H1 (cell line): ENCODE measurements around the gene FERMT2. TPM values are rescaled to one million over a fixed set of nuclear protein-coding genes. Genes with fewer than 3 reads are reported as not detected.

ENCODE experiments used
- CTCF ChIA-PET: fragments of 300-600 bp; sonication (Branson Sonifier 250); formaldehyde crosslinking; loops from one replicate; lab custom pipeline; 2021; ENCODE audit not compliant: partially characterized antibody; lab: Charles Lee
- POLR2A ChIA-PET: fragments of 300-600 bp; sonication (Branson Sonifier 250); formaldehyde crosslinking; loops from one replicate; lab custom pipeline; 2021; ENCODE audit warnings: inconsistent platforms; ENCODE audit not compliant: partially characterized antibody; lab: Charles Lee
- DNase-seq, 2 experiments: peaks; one replicate each; pipeline versions ENCODE4 v3.0.0 to v3.0.0-alpha.2; 2010 to 2022; ENCODE audit warnings: low spot score in 2 of 2, low read depth in 1 of 2, mixed read lengths in 1 of 2
- FAIRE-seq: peaks from 2 replicates; lab custom pipeline; 2011; peaks lifted over from hg19 to GRCh38; lab: Jason Lieb, UNC
- H2AFZ ChIP-seq: 2 replicates; pipeline ENCODE4 v1.8.1; 2012; ENCODE audit warnings: low read length, inconsistent platforms
- H2AK5ac ChIP-seq: 2 replicates; pipeline ENCODE4 v1.6.1; 2013; ENCODE audit warnings: low read depth, low read length
- H2BK120ac ChIP-seq: replicated peaks from 2 replicates; pipeline ENCODE3; 2013; ENCODE audit warnings: low read depth, low read length, inconsistent platforms
- H2BK12ac ChIP-seq: 2 replicates; pipeline ENCODE4 v1.6.1; 2013; ENCODE audit warnings: low read depth, low read length
- H2BK15ac ChIP-seq: 2 replicates; pipeline ENCODE4 v1.6.1; 2013; ENCODE audit warnings: low read length
- H2BK20ac ChIP-seq: 2 replicates; pipeline ENCODE4 v1.6.1; 2013; ENCODE audit warnings: low read length
- H2BK5ac ChIP-seq: 2 replicates; pipeline ENCODE4 v1.6.1; 2013; ENCODE audit warnings: low read depth, low read length
- H3K14ac ChIP-seq: 2 replicates; pipeline ENCODE4 v1.6.1; 2013; ENCODE audit warnings: inconsistent platforms; ENCODE audit not compliant: insufficient read length
- H3K18ac ChIP-seq: 2 replicates; pipeline ENCODE4 v1.6.1; 2013; ENCODE audit warnings: low read length; ENCODE audit errors: extremely low read depth
- H3K23ac ChIP-seq: 2 replicates; pipeline ENCODE4 v1.6.1; 2013; ENCODE audit warnings: inconsistent platforms; ENCODE audit not compliant: insufficient read length
- H3K23me2 ChIP-seq: 2 replicates; pipeline ENCODE4 v1.6.1; 2013; ENCODE audit warnings: low read depth, low read length
- H3K27ac ChIP-seq: 2 replicates; pipeline ENCODE4 v1.6.1; 2011; ENCODE audit warnings: low read depth, low read length, inconsistent platforms
- H3K27me3 ChIP-seq, 4 experiments: replicated peaks in 1 of 4; 1 replicate in 1 of 4; 2 replicates in 3 of 4; pipeline versions ENCODE4 v1.6.1 to v1.8.1; 2011 to 2013; ENCODE audit warnings: low read length in 3 of 4, mild to moderate bottlenecking in 3 of 4, inconsistent platforms in 2 of 4, mixed read lengths in 2 of 4, moderate library complexity in 1 of 4; ENCODE audit not compliant: control insufficient read depth in 3 of 4, insufficient read depth in 3 of 4; ENCODE audit errors: extremely low read depth in 1 of 4
- H3K36me3 ChIP-seq, 4 experiments: 2 replicates each; pipeline versions ENCODE4 v1.6.1 to v1.8.1; 2011 to 2013; ENCODE audit warnings: mild to moderate bottlenecking in 4 of 4, low read length in 3 of 4, moderate library complexity in 2 of 4, control low read depth in 1 of 4, inconsistent platforms in 1 of 4; ENCODE audit not compliant: insufficient read depth in 4 of 4, control insufficient read depth in 2 of 4
- H3K4ac ChIP-seq: replicated peaks from 2 replicates; pipeline ENCODE3; 2013; ENCODE audit warnings: low read length, low read depth, mixed read lengths, inconsistent platforms; ENCODE audit not compliant: insufficient read length
- H3K4me1 ChIP-seq, 4 experiments: replicated peaks in 1 of 4; 1 replicate in 1 of 4; 2 replicates in 3 of 4; pipeline versions ENCODE4 v1.6.1 to v1.8.1; 2011 to 2013; ENCODE audit warnings: low read length in 3 of 4, inconsistent platforms in 2 of 4, mixed read lengths in 1 of 4; ENCODE audit not compliant: insufficient read depth in 4 of 4, control insufficient read depth in 3 of 4
- H3K4me2 ChIP-seq, 2 experiments: 2 replicates each; pipeline versions ENCODE4 v1.6.1 to v1.8.1; 2011 to 2013; ENCODE audit warnings: low read depth in 2 of 2, low read length in 2 of 2, control low read depth in 1 of 2, inconsistent platforms in 1 of 2, mild to moderate bottlenecking in 1 of 2; ENCODE audit not compliant: insufficient read depth in 1 of 2
- H3K4me3 ChIP-seq, 4 experiments: fragments of 200-600, 300-600 bp in 1 of 4; sonication (generic), shearing (Covaris generic), sonication (Bioruptor Twin) in 1 of 4; 2 replicates each; pipeline versions ENCODE4 v1.5.1 to v1.8.1; 2011 to 2016; ENCODE audit warnings: low read length in 4 of 4, low read depth in 3 of 4, control low read depth in 2 of 4, inconsistent platforms in 2 of 4, mild to moderate bottlenecking in 2 of 4, mixed read lengths in 1 of 4, moderate library complexity in 1 of 4; ENCODE audit not compliant: insufficient read depth in 2 of 4; ENCODE audit errors: extremely low read depth in 1 of 4
- H3K56ac ChIP-seq: replicated peaks from 2 replicates; pipeline ENCODE3; 2013; ENCODE audit warnings: low read depth, mild to moderate bottlenecking, mixed read lengths, low read length, inconsistent platforms; ENCODE audit not compliant: insufficient read length
- H3K79me1 ChIP-seq: 2 replicates; pipeline ENCODE4 v1.6.1; 2013; ENCODE audit warnings: low read depth, low read length, control low read depth
- H3K79me2 ChIP-seq, 2 experiments: 2 replicates each; pipeline versions ENCODE4 v1.6.1 to v1.8.1; 2012 to 2013; ENCODE audit warnings: low read length in 2 of 2, mild to moderate bottlenecking in 2 of 2, inconsistent platforms in 1 of 2; ENCODE audit not compliant: insufficient read depth in 2 of 2, control insufficient read depth in 1 of 2
- H3K9ac ChIP-seq, 4 experiments: replicated peaks in 1 of 4; 1 replicate in 1 of 4; 2 replicates in 3 of 4; pipeline versions ENCODE4 v1.6.1 to v1.8.1; 2011 to 2013; ENCODE audit warnings: low read depth in 3 of 4, low read length in 3 of 4, control low read depth in 2 of 4, mild to moderate bottlenecking in 2 of 4, moderate library complexity in 2 of 4, inconsistent platforms in 1 of 4; ENCODE audit errors: extremely low read depth in 1 of 4
- H3K9me3 ChIP-seq, 2 experiments: 2 replicates each; pipeline versions ENCODE4 v1.6.1 to v1.8.1; 2012 to 2013; ENCODE audit warnings: mild to moderate bottlenecking in 2 of 2, moderate library complexity in 2 of 2, control low read depth in 1 of 2, inconsistent platforms in 1 of 2, low read depth in 1 of 2, low read length in 1 of 2, mixed read lengths in 1 of 2; ENCODE audit not compliant: insufficient read depth in 2 of 2
- H4K20me1 ChIP-seq, 2 experiments: replicated peaks in 1 of 2; 2 replicates each; pipeline versions ENCODE3 to v1.8.1; 2011 to 2013; ENCODE audit warnings: inconsistent platforms in 2 of 2, low read length in 2 of 2, mild to moderate bottlenecking in 1 of 2; ENCODE audit not compliant: insufficient read depth in 2 of 2, control insufficient read depth in 1 of 2
- H4K5ac ChIP-seq: 2 replicates; pipeline ENCODE4 v1.6.1; 2013; ENCODE audit warnings: low read length, low read depth, mixed read lengths, inconsistent platforms; ENCODE audit not compliant: insufficient read length
- H4K8ac ChIP-seq: 2 replicates; pipeline ENCODE4 v1.8.0; 2013; ENCODE audit warnings: mild to moderate bottlenecking, moderate library complexity, low read length, inconsistent platforms; ENCODE audit not compliant: insufficient read depth; ENCODE audit errors: extremely low read depth
- H4K91ac ChIP-seq: replicated peaks from 2 replicates; pipeline ENCODE3; 2013; ENCODE audit warnings: low read length, mixed read lengths, inconsistent platforms; ENCODE audit not compliant: insufficient read length
- CBX8 ChIP-seq: fragments of 300-800, 300-1000 bp; sonication (generic); IDR thresholded peaks from 2 replicates; pipeline ENCODE4 v1.7.1; 2016; ENCODE audit warnings: low read depth, low read length, borderline replicate concordance
- CHD2 ChIP-seq: IDR thresholded peaks from 2 replicates; pipeline ENCODE4 v1.6.1; 2012; ENCODE audit warnings: low read length, improper control_type of control experiment
- CTCF ChIP-seq, 3 experiments: IDR thresholded peaks; 1 replicate in 2 of 3; 2 replicates in 1 of 3; pipeline versions ENCODE4 v1.5.1 to v1.6.1; 2011; ENCODE audit warnings: low read length in 3 of 3, mild to moderate bottlenecking in 3 of 3, inconsistent platforms in 2 of 3, low read depth in 1 of 3, moderate library complexity in 1 of 3; ENCODE audit not compliant: insufficient read depth in 1 of 3; ENCODE audit errors: control extremely low read depth in 1 of 3
- EGR1 ChIP-seq: IDR thresholded peaks from 2 replicates; pipeline ENCODE4 v1.6.1; 2011; ENCODE audit warnings: low read depth, low read length, borderline replicate concordance
- GABPA ChIP-seq: IDR thresholded peaks from 2 replicates; pipeline ENCODE4 v1.6.1; 2011; ENCODE audit warnings: mild to moderate bottlenecking, low read length, moderate library complexity, borderline replicate concordance; ENCODE audit not compliant: insufficient read depth
- GTF2F1 ChIP-seq: IDR thresholded peaks from 2 replicates; pipeline ENCODE4 v1.6.1; 2012; ENCODE audit warnings: low read depth, low read length, improper control_type of control experiment, borderline replicate concordance
- JUND ChIP-seq: IDR thresholded peaks from 2 replicates; pipeline ENCODE4 v1.6.1; 2011; ENCODE audit warnings: mild to moderate bottlenecking, improper control_type of control experiment, low read length
- RAD21 ChIP-seq, 2 experiments: IDR thresholded peaks in 1 of 2; conservative IDR thresholded peaks in 1 of 2; 2 replicates each; pipeline ENCODE4 v1.6.1; 2011; ENCODE audit warnings: low read depth in 2 of 2, low read length in 2 of 2, improper control_type of control experiment in 1 of 2, inconsistent platforms in 1 of 2, mild to moderate bottlenecking in 1 of 2, moderate library complexity in 1 of 2
- RBBP5 ChIP-seq: IDR thresholded peaks from 2 replicates; pipeline ENCODE4 v1.7.1; 2012; ENCODE audit warnings: low read depth, mild to moderate bottlenecking, inconsistent platforms, low read length, moderate library complexity, borderline replicate concordance
- RFX5 ChIP-seq: IDR thresholded peaks from 2 replicates; pipeline ENCODE4 v1.6.1; 2011; ENCODE audit warnings: low read depth, low read length, improper control_type of control experiment, borderline replicate concordance
- SP1 ChIP-seq: IDR thresholded peaks from 2 replicates; pipeline ENCODE4 v1.6.1; 2011; ENCODE audit warnings: low read depth, low read length
- TCF12 ChIP-seq: IDR thresholded peaks from 2 replicates; pipeline ENCODE4 v1.6.1; 2011; ENCODE audit warnings: low read depth, mild to moderate bottlenecking, low read length
- WGBS, 2 experiments: shearing (Covaris generic) in 1 of 2; methylation state at CpG; one replicate each; pipeline versions ENCODE4 v1.1.6 to v1.1.7; 2013 to 2015; ENCODE audit warnings: low lambda C conversion rate in 2 of 2, mixed read lengths in 2 of 2, inconsistent platforms in 1 of 2, low coverage in 1 of 2, missing lambda C conversion rate in 1 of 2; ENCODE audit not compliant: insufficient replicate concordance in 2 of 2, insufficient coverage in 1 of 2, insufficient read length in 1 of 2; ENCODE audit errors: extremely low coverage in 1 of 2, missing lambda C conversion rate in 1 of 2; 5-methylcytosine and 5-hydroxymethylcytosine counted together
- polyA plus RNA-seq, 7 experiments: library from polyadenylated mRNA; depleted of rRNA in 3 of 7; stranded (reverse) in 5 of 7; unstranded in 2 of 7; fragments of >200 nt in 5 of 7; fragments of 200-250 nt in 2 of 7; gene quantifications; 1 replicate in 5 of 7; 2 replicates in 1 of 7; 4 replicates in 1 of 7; pipeline versions ENCODE4 v1.2.1 to v1.2.3, GENCODE V29; 2011 to 2013; ENCODE audit warnings: missing spikeins in 2 of 7, mixed read lengths in 2 of 7
- total RNA-seq: library from RNA; stranded (reverse); fragmentation: NEBNext Ultra II Directional; extraction: Animal tissue kit (Norgen Biotek cat#: 25700); gene quantifications from 2 replicates; pipeline ENCODE4 v1.2.1, GENCODE V29; 2021

Gene FERMT2
- total and polyA plus RNA-seq, 2 of the 8 experiments (the other 6 are each of a cell fraction or from before 2014, with no cell fraction given), result 53.3 to 142 TPM

DNA sequence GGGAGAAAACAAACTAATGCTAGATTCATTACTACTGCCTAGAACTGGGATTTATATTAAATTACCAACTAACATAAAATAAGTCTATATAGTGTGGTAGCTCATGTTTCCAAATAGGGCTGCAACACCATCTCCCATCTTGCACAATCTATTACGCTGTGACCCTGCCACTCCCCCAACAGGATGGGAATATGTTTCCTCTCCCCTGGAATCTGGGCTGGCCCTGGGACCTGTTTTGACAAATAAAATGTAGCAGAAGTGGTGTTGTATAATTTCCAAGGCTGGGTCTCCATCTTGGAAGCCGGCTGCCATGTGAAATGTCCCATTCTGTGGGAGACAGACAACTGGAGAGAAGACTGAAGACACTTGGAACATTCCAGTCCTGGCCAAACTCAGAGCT lies 45.6 kb upstream of the FERMT2 start:
- no peak overlapping the region for H2BK20ac ChIP-seq
- no peaks in the 10 kb centered on the region for H3K27me3 ChIP-seq
- no peak overlapping the region for H3K56ac ChIP-seq
- no peaks in the 10 kb centered on the region for H3K79me1 ChIP-seq
- H2AFZ ChIP-seq, result no peak overlapping the region
- H3K23me2 ChIP-seq, result no peaks in the 10 kb centered on the region
- no peaks in the 10 kb centered on the region; a peak in 3 of 7 replicates for H3K4me1 ChIP-seq
- H3K79me2 ChIP-seq, result no peaks in the 10 kb centered on the region
- H4K8ac ChIP-seq, result no peak overlapping the region
- DNase-seq (no peak), FAIRE-seq (no peak)
- H3K27ac ChIP-seq, result no peak overlapping the region
- H3K9me3 ChIP-seq, result no peaks in the 10 kb centered on the region
- no peak overlapping the region for H2BK5ac ChIP-seq
- H4K20me1 ChIP-seq, result no peaks in the 10 kb centered on the region
- H2BK12ac ChIP-seq, result no peak overlapping the region
- no peak overlapping the region for H3K4ac ChIP-seq
- H2BK120ac ChIP-seq, result no peak overlapping the region
- no peak overlapping the region for H3K14ac ChIP-seq
- no peak overlapping the region for H3K4me3 ChIP-seq
- H3K36me3 ChIP-seq, result no peaks in the 10 kb centered on the region
- 91% methylated on average over 2 of the region's 2 CpGs; no CpG with 5 or more reads in 1 of the 2 experiments for WGBS, 2 experiments
- H3K9ac ChIP-seq, result no peak overlapping the region
- H3K23ac ChIP-seq, result no peak overlapping the region
- CTCF ChIA-PET, result interaction anchor here (0.6 to 1.5 kb wide), 2 partner anchors 19 to 59 kb away, joined by 3 to 4 read pairs; no protein-coding TSS in a partner anchor
- no peak overlapping the region for H3K18ac ChIP-seq
- POLR2A ChIA-PET, result no interaction called here
- no peak overlapping the region for H4K5ac ChIP-seq
- no peak overlapping the region for H4K91ac ChIP-seq
- no peak overlapping the region for H2AK5ac ChIP-seq
- H3K4me2 ChIP-seq, result no peak overlapping the region
- no peak overlapping the region for H2BK15ac ChIP-seq
- TF ChIP-seq SP1 (no peak), RFX5 (no peak), CTCF (IDR thresholded peaks at IDR 0.05; ENCODE audit: control extremely low read depth in 1 of 3, insufficient read depth in 1 of 3, low read depth in 1 of 3, low read length in 3 of 3) (no peak), CBX8 (no peak), RAD21 (IDR thresholded peaks at IDR 0.05 in 1 of 2, conservative IDR thresholded peaks at IDR 0.05 in 1 of 2; ENCODE audit: low read depth in 2 of 2, low read length in 2 of 2) (no peak), TCF12 (no peak), CHD2 (no peak), JUND (no peak), GABPA (no peak), EGR1 (no peak), GTF2F1 (no peak), RBBP5 (no peak)
